Stimulated activated CD4-positive, alpha-beta T cell treated with anti-CD3 and anti-CD28 coated beads, Interleukin-15, amount 100 ng/mL, for 24 hours (primary cell): ENCODE data around the gene MEGF10.

Experiments
- DNase-seq: peaks from one replicate; pipeline ENCODE4 v3.0.0-alpha.2; 2020

The MEGF10 gene

GRCh38 chr5:127447827-127448226 lies 157.2 kb downstream of the MEGF10 start:
- no peak for DNase-seq

- DNase-seq: no peak
Observed at GRCh38 chr5:127450046-127450445, 159.4 kb downstream of the MEGF10 start.

GRCh38 chr5:127451096-127451495 lies 160.5 kb downstream of the MEGF10 start:
- DNase-seq: no peak

- DNase-seq: no peak
Observed at GRCh38 chr5:127452626-127453025, 162.0 kb downstream of the MEGF10 start.

GRCh38 chr5:127471211-127471610 lies 180.6 kb downstream of the MEGF10 start:
- DNase-seq: no peak

GRCh38 chr5:127472700-127473099 lies 182.1 kb downstream of the MEGF10 start:
- DNase-seq: no peak

- no peak for DNase-seq
Observed at GRCh38 chr5:127486471-127486870, 195.9 kb downstream of the MEGF10 start.

- no peak for DNase-seq
Observed at GRCh38 chr5:127492854-127493738, 202.5 kb downstream of the MEGF10 start.

GRCh38 chr5:127498548-127498947 lies 208.0 kb downstream of the MEGF10 start:
- no peak for DNase-seq

GRCh38 chr5:127505905-127506304 lies 215.3 kb downstream of the MEGF10 start:
- no peak for DNase-seq

- no peak for DNase-seq
Observed at GRCh38 chr5:127506616-127507015, 216.0 kb downstream of the MEGF10 start.

GRCh38 chr5:127508644-127509373 lies 218.2 kb downstream of the MEGF10 start:
- no peak for DNase-seq
